Measurements from ENCODE around the gene KLHDC1.
A peak's percentile ranks its signal among the peaks of the same experiment; 100 is the strongest.

Gene KLHDC1

GRCh38 chr14:49766839-49767238 lies 73.9 kb downstream of the KLHDC1 start:
- TF ChIP-seq CTCF (IDR thresholded peaks at IDR 0.05; ENCODE audit: low read length, missing control alignments): no peak
- no peak for DNase-seq (ENCODE audit: low read depth)
- peak overlapping the region; percentile 95 for H3K4me3 ChIP-seq (replicated peaks; ENCODE audit: low read depth, low read length)

DNA sequence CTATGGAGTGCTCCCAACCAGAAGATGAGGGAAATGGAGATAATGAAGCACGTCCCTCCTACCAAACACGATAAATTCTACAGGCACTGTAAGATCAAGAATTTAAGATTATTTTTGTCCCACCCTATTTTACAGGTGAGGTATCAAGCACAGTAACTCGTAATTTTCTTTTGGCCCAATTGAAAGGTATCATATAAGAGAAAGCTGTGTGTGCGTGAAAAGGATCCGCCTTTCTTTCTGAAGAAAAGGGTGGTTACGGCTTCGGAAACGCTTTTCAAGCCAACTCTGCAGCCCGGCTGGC lies 74.3 kb downstream of the KLHDC1 start:
- no peak for TF ChIP-seq CTCF (IDR thresholded peaks at IDR 0.05; ENCODE audit: low read length, missing control alignments)
- H3K4me3 ChIP-seq (replicated peaks; ENCODE audit: low read depth, low read length): peak overlapping the region; percentile 95
- DNase-seq (ENCODE audit: low read depth): no peak

DNA sequence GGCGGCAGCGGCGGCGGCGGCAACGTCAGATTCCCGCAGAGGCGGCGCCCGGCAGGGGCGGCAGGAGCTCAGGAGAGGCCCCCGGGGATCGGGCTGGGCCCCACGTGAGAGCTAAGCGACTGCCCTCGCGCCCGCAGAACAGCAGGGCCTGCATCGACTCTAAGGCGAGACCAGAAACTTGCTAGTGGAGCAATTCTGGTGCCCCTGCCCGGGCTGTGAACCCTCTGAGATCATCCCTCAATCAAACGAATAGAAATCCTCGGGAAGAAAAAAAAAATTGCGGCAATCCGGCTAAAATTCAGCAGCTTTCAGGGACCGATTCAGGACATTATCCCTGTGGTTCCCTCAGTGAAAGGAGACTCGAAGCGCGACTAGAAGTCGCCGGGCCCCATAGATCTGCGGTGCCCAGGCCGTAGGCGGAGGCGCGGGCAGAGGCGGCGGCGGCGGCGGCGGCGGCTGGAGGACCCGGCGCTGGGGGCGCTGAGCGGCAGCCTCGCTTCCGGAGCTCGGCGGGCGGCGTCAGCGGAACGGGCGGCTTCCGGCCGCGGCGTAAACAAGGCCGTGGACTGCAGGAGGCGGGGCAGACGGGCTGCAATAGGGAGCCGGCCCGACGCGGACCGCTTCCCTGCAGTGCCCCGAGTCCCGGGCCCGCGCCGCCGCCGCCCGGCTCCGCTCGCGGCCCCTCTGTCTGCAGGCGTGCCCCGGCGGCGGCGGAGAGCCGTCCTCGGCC lies 74.8 kb downstream of the KLHDC1 start, which contains the start of gene KLHDC2:
Gene KLHDC2 (plus strand): TSS at position 583 of the 730 bp plus-strand sequence. CDS start 316 bp downstream, outside the sequence.
- peak; percentile 87 for DNase-seq (ENCODE audit: low read depth)
- no peak for TF ChIP-seq CTCF (IDR thresholded peaks at IDR 0.05; ENCODE audit: low read length, missing control alignments)
- H3K4me3 ChIP-seq (replicated peaks; ENCODE audit: low read depth, low read length): peak within 1 kb of the TSS; percentile 95

DNA sequence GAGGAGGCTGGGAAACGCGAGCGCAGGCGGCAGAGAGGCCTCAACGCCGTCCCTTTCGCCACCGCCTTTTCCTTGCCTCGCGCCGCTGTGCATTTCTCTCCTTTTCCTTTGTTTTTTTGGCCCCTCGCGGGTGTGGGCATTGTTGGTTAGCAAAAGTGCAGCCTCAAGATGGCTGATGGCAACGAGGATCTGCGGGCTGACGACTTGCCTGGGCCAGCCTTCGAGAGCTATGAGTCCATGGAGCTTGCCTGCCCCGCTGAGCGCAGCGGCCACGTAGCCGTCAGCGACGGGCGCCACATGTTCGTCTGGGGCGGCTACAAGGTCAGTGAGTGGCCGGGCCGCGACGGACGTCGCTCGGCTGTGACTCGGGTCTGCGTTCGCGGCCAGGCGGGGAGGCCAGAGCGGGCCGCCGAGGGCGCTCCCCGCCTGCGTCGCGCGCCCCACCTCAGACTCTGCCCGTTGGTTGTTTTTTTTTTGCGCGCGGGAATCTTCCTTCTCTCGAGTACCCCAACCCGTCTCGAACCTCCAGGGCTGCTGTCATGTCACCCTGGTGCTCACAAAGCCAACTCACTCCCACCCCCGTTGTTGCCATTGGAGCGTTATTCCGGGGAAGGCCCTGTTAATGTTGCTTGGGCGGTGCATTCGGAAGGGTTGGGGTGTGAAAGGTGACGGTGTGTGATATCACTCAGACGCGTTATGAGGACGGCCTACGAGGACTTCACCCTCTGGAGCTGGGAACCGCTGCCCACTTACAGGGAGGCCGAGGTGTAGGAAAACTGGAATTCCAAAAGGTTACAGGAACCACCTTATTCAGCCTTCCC lies 75.6 kb downstream of the KLHDC1 start:
- DNase-seq (ENCODE audit: low read depth): peak; percentile 60
- H3K4me3 ChIP-seq (replicated peaks; ENCODE audit: low read depth, low read length): peak overlapping the region; percentile 95
- TF ChIP-seq CTCF (IDR thresholded peaks at IDR 0.05; ENCODE audit: low read length, missing control alignments): no peak

GRCh38 chr14:49769171-49769570 lies 76.3 kb downstream of the KLHDC1 start:
- no peak for TF ChIP-seq CTCF (IDR thresholded peaks at IDR 0.05; ENCODE audit: low read length, missing control alignments)
- H3K4me3 ChIP-seq (replicated peaks; ENCODE audit: low read depth, low read length): peak overlapping the region; percentile 95
- peak; percentile 39 for DNase-seq (ENCODE audit: low read depth)

GRCh38 chr14:49769581-49770211 lies 76.8 kb downstream of the KLHDC1 start:
- no peak for DNase-seq (ENCODE audit: low read depth)
- TF ChIP-seq CTCF (IDR thresholded peaks at IDR 0.05; ENCODE audit: low read length, missing control alignments): no peak
- peak overlapping the region; percentile 95 for H3K4me3 ChIP-seq (replicated peaks; ENCODE audit: low read depth, low read length)

Measured in fibroblast of pulmonary artery (primary cell).